ENCODE results near the gene DNM1.

Gene DNM1

GRCh38 chr9:128203024-128203706 is at the start of gene DNM1:
Gene DNM1, plus strand, starts transcription at chr9:128203379. Its CDS starts 92 bp downstream, at chr9:128203471.
- TF ChIP-seq CTCF (IDR thresholded peaks at IDR 0.05) = peak; percentile 97

GRCh38 chr9:128153947-128154695 is 49.1 kb upstream of the DNM1 start:
- no peak for TF ChIP-seq CTCF (IDR thresholded peaks at IDR 0.05)

- TF ChIP-seq CTCF (IDR thresholded peaks at IDR 0.05) = no peak
These were observed 47.3 kb upstream of the DNM1 start for GRCh38 chr9:128155736-128156500.

GRCh38 chr9:128159522-128159783 is 43.7 kb upstream of the DNM1 start:
- TF ChIP-seq CTCF (IDR thresholded peaks at IDR 0.05) = no peak

- no peak for TF ChIP-seq CTCF (IDR thresholded peaks at IDR 0.05)
These were observed 43.2 kb upstream of the DNM1 start, which contains the start of gene BBLN for GRCh38 chr9:128159784-128160602. Gene BBLN, plus strand, starts transcription at chr9:128160265. Its CDS starts 143 bp downstream, at chr9:128160408.

- no peak for TF ChIP-seq CTCF (IDR thresholded peaks at IDR 0.05)
These were observed 42.6 kb upstream of the DNM1 start for GRCh38 chr9:128160603-128160987.
